Erythroblast (primary cell): ENCODE results near the gene SYK.

ENCODE experiments used
- GATA1 ChIP-seq: IDR thresholded peaks from 2 replicates; pipeline ENCODE4 v1.6.1; 2011; ENCODE audit warnings: low read depth, mild to moderate bottlenecking, control low read depth, low read length, moderate library complexity
- POLR2A ChIP-seq: IDR thresholded peaks from 2 replicates; pipeline ENCODE4 v1.6.1; 2011; ENCODE audit warnings: mild to moderate bottlenecking, low read length

GRCh38 chr9:90839183-90839728 is 37.6 kb downstream of the SYK start:
- TF ChIP-seq POLR2A: no peak
- TF ChIP-seq GATA1: no peak
